Breast epithelium (tissue), 4 donors: ENCODE measurements around the gene BRD7. TPM values are rescaled to one million over a fixed set of nuclear protein-coding genes. Genes with fewer than 3 reads are reported as not detected.

Experiments used
- DNase-seq, 2 donors: peaks; one replicate each; pipeline ENCODE4 v3.0.0-alpha.2; 2019; ENCODE audit warnings: low spot score in 2 of 2
- H3K27ac ChIP-seq, 2 donors: fragments of 200-600 bp; sonication (generic) in 1 of 2; one replicate each; pipeline ENCODE4 v1.5.1; 2016 to 2019; ENCODE audit warnings: mild to moderate bottlenecking in 1 of 2
- H3K27me3 ChIP-seq, 2 donors: fragments of 200-600 bp; sonication (generic) in 1 of 2; one replicate each; pipeline versions ENCODE4 v1.5.1 to v1.6.0; 2017 to 2019; ENCODE audit warnings: control low read depth in 1 of 2, mild to moderate bottlenecking in 1 of 2
- H3K36me3 ChIP-seq: fragments of 200-600 bp; one replicate; pipeline ENCODE4 v1.5.1; 2019
- H3K4me1 ChIP-seq, 2 donors: fragments of 200-600 bp; sonication (generic); one replicate each; pipeline ENCODE4 v1.5.1; 2016 to 2019; ENCODE audit warnings: control low read depth in 1 of 2
- H3K4me3 ChIP-seq, 3 donors: fragments of 200-600 bp; sonication (generic); 1 replicate in 2 of 3; 2 replicates in 1 of 3; pipeline ENCODE4 v1.5.1; 2016 to 2019; ENCODE audit warnings: mild to moderate bottlenecking in 3 of 3, moderate library complexity in 2 of 3
- H3K9me3 ChIP-seq, 2 donors: fragments of 200-600 bp; sonication (generic) in 1 of 2; one replicate each; pipeline ENCODE4 v1.5.1; 2016 to 2019; ENCODE audit warnings: control low read depth in 1 of 2
- POLR2A ChIP-seq: fragments of 450-650 bp; IDR thresholded peaks from one replicate; pipeline ENCODE4 v1.6.1; 2016; ENCODE audit warnings: antibody characterized with exemption, mild to moderate bottlenecking, moderate library complexity
- POLR2AphosphoS5 ChIP-seq, 3 donors: sonication (generic); formaldehyde crosslinking; IDR thresholded peaks; one replicate each; pipeline ENCODE4 v1.6.1; 2017; ENCODE audit warnings: antibody characterized with exemption in 3 of 3
- intact Hi-C: fragments of 100-400 bp; cut with DNase I; formaldehyde crosslinking; loops from one replicate; pipeline ENCODE4 v1.15.1; 2023; ENCODE audit warnings: low total_unique reads
- total RNA-seq, 3 donors: library from RNA; depleted of rRNA; stranded (reverse); fragments of >200 nt; gene quantifications; one replicate each; pipeline ENCODE4 v1.1.0, GENCODE V29; 2016
- TF ChIP-seq, protein P1 (sequence below), 3 donors: fragments of 450-650 bp; IDR thresholded peaks; one replicate each; pipeline ENCODE4 v1.5.1; 2016 to 2017; ENCODE audit warnings: antibody characterized with exemption in 3 of 3, mild to moderate bottlenecking in 3 of 3, moderate library complexity in 3 of 3

BRD7 gene
- total RNA-seq, 3 donors from 2014 or later, result 42.0 to 53.9 (median 43.0) TPM

DNA sequence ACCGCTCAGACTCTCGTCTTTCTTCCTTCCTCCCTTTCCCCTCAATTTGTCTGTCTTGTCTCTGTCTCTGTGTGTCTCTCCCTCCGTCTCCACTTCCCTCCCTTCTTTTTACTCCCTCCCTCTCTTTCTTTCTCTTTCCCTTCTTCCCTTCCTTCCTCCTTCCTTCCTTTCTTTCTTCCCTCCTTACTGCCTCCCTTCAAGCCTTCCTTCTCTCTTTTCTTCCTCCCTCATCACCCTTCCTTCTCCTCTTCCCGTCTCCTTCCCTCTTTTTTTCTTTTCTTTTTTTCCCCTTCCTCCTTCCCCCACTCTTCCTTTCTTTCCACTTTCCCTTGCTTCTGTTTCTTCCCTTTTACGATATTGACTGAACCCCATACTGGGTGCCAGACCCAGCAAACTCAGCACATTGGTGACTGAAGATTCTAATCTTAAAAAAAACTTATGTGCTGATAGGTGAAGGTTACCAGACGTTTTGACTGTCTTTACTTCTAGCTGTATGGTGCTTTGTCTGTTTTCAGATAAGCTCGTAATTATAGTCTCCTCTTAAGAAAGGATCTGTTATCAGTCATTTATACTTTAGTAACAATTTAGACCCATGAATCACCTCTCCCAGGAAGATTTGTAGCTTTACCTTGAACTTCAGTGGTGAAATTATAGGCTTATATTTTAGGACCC, 481 bp upstream of the BRD7 start:
- Histone ChIP-seq H3K36me3 (no peaks in the 10 kb centered on the region), H3K4me3 (peak overlapping the region; percentile 34 to 99 (median 99)), H3K9me3 (no peaks in the 10 kb centered on the region), H3K27ac (peak overlapping the region; percentile 62 to 84), H3K4me1 (peaks cover 0 to 14% of the 10 kb centered on the region in 2 donors), H3K27me3 (no peaks in the 10 kb centered on the region)
- no peak for TF ChIP-seq POLR2AphosphoS5 (IDR thresholded peaks at IDR 0.05)
- TF ChIP-seq, protein P1, sequence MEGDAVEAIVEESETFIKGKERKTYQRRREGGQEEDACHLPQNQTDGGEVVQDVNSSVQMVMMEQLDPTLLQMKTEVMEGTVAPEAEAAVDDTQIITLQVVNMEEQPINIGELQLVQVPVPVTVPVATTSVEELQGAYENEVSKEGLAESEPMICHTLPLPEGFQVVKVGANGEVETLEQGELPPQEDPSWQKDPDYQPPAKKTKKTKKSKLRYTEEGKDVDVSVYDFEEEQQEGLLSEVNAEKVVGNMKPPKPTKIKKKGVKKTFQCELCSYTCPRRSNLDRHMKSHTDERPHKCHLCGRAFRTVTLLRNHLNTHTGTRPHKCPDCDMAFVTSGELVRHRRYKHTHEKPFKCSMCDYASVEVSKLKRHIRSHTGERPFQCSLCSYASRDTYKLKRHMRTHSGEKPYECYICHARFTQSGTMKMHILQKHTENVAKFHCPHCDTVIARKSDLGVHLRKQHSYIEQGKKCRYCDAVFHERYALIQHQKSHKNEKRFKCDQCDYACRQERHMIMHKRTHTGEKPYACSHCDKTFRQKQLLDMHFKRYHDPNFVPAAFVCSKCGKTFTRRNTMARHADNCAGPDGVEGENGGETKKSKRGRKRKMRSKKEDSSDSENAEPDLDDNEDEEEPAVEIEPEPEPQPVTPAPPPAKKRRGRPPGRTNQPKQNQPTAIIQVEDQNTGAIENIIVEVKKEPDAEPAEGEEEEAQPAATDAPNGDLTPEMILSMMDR (IDR thresholded peaks at IDR 0.05), result no peak
- no peak for TF ChIP-seq POLR2A
- intact Hi-C loops, result no loop called here
- DNase-seq, result no peak

DNA sequence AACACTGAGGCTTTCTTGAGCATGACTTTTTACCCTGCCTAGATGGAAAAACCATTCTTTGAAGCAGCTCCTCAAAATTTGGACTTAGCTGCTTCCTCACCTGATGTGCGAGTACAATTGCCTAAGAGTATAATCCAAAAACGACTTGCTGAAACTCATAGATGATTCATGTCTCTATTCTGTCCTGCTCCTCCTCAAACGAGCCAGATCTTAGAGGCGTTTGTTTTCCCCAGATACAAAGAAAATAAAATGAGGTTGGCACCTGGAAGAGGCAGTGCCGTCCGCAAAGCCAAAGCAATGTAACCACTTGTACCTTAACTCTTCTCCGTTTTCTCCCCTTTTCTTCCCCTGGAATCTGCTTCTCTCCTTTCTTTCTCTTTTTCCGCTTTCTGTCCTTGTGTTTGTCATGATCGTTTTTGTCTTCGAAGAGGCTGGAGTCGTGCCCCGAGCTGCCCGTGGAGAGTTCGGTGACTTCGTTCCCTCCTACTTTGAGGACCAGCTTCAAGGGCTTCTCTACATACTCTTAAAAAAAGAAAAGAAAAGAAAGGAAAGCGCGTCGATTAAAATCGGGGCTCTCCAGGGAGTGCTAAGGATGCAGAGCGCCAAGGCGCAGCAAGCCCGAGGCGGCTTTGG, 895 bp downstream of the BRD7 start:
- H3K27me3 ChIP-seq, result no peaks in the 10 kb centered on the region
- TF ChIP-seq POLR2A (no peak), POLR2AphosphoS5 (IDR thresholded peaks at IDR 0.05) (no peak)
- TF ChIP-seq, protein P1 (IDR thresholded peaks at IDR 0.05), result no peak
- H3K9me3 ChIP-seq, result no peaks in the 10 kb centered on the region
- H3K4me3 ChIP-seq, result peak overlapping the region; percentile 94 to 99 (median 99)
- no peaks in the 10 kb centered on the region for H3K36me3 ChIP-seq
- peaks cover 0 to 14% of the 10 kb centered on the region in 2 donors for H3K4me1 ChIP-seq
- DNase-seq, result no peak
- peak overlapping the region; percentile 83 to 84 for H3K27ac ChIP-seq
- intact Hi-C loops, result no loop called here

DNA sequence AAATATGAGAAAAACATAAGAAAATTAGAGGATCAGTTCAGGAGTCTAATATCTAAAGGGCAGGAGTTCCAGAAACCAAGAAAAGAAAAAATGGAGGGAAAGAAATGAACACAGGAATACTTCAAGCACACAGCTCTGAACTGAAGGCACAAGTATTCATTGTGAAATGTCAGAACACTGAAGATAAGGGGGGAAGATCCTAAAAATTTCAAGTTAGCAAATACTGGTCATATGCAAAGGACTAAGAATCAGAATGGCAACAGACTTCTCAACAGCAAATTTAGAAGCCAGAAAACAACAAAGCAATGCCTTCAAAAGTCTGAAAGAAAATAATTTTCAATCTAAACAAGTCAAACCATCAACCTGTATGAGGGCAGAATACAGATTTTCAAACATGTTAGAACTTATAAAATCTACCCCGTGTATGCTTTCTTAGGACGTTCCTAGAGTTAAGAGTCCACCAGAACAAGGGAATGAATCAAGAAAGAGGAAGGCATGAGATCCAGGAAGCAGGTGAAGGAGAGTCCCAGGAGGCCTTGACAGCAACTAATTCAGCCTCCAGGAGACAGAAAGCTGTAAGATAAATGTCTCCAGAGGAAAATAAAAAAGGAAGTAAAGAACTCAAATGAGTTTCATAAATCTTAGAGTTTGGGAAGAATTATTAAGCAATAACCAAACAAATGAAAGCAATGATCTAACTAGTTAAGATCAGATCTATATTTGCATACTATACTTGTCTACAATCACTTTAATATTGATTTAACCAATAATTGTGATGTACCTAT, 2.8 kb downstream of the BRD7 start:
- TF ChIP-seq, protein P1 (IDR thresholded peaks at IDR 0.05), result no peak
- TF ChIP-seq POLR2A, result no peak
- TF ChIP-seq POLR2AphosphoS5 (IDR thresholded peaks at IDR 0.05), result no peak
- Histone ChIP-seq H3K27me3 (no peaks in the 10 kb centered on the region), H3K4me1 (peaks cover 0 to 10% of the 10 kb centered on the region in 2 donors), H3K27ac (no peak overlapping the region), H3K36me3 (no peaks in the 10 kb centered on the region), H3K9me3 (no peaks in the 10 kb centered on the region), H3K4me3 (no peak overlapping the region)
- intact Hi-C loops, result no loop called here
- no peak for DNase-seq

DNA sequence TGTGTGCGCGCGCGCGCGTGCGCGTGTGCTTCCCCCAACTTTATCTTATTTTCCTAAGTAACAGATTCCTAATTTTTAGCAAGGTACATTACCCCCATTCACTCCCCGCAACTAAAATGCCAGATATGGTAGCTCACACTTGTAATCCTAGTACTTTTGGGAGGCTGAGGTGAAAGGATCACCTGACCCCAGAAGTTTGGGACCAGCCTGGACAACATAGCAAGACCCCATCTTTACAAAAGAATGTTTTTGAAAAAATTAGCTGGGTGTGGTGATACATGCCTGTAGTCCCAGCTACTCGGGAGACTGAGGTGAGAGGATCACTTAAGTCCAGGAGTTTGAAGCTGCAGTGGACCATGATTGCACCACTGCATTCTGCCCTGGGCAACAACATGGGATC, 5.1 kb downstream of the BRD7 start:
- no peak for DNase-seq
- Histone ChIP-seq H3K4me1 (peaks cover 0 to 20% of the 10 kb centered on the region in 2 donors), H3K27ac (no peak overlapping the region), H3K9me3 (no peaks in the 10 kb centered on the region), H3K4me3 (no peak overlapping the region), H3K36me3 (no peaks in the 10 kb centered on the region), H3K27me3 (no peaks in the 10 kb centered on the region)
- intact Hi-C loops, result no loop called here
- TF ChIP-seq, protein P1 (IDR thresholded peaks at IDR 0.05), result no peak
- no peak for TF ChIP-seq POLR2AphosphoS5 (IDR thresholded peaks at IDR 0.05)
- no peak for TF ChIP-seq POLR2A
